SK-N-SH (cell line): ENCODE results near the gene UQCR10.

Experiments
- ELF1 ChIP-seq: IDR thresholded peaks from 2 replicates; pipeline ENCODE4 v1.4.0; 2012
- TCF12 ChIP-seq: IDR thresholded peaks from 2 replicates; pipeline ENCODE4 v1.4.0; 2012
- TF ChIP-seq, protein P1 (sequence below): IDR thresholded peaks from 2 replicates; pipeline ENCODE4; 2012

- no peak for TF ChIP-seq TCF12
- no peak for TF ChIP-seq ELF1
- TF ChIP-seq, protein P1, sequence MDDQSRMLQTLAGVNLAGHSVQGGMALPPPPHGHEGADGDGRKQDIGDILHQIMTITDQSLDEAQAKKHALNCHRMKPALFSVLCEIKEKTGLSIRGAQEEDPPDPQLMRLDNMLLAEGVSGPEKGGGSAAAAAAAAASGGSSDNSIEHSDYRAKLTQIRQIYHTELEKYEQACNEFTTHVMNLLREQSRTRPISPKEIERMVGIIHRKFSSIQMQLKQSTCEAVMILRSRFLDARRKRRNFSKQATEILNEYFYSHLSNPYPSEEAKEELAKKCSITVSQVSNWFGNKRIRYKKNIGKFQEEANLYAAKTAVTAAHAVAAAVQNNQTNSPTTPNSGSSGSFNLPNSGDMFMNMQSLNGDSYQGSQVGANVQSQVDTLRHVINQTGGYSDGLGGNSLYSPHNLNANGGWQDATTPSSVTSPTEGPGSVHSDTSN = no peak
Measured at GRCh38 chr22:29750559-29751538, 16.3 kb upstream of the UQCR10 start.
